HG03095 (cell line): ENCODE data around the gene TMEM229B.

ENCODE experiments used
- ATAC-seq: cut with Tn5 transposase; IDR thresholded peaks from one replicate; pipeline ENCODE4 v1.9.1; 2021; ENCODE audit warnings: moderate library complexity; ENCODE audit not compliant: unreplicated experiment

Gene TMEM229B

DNA sequence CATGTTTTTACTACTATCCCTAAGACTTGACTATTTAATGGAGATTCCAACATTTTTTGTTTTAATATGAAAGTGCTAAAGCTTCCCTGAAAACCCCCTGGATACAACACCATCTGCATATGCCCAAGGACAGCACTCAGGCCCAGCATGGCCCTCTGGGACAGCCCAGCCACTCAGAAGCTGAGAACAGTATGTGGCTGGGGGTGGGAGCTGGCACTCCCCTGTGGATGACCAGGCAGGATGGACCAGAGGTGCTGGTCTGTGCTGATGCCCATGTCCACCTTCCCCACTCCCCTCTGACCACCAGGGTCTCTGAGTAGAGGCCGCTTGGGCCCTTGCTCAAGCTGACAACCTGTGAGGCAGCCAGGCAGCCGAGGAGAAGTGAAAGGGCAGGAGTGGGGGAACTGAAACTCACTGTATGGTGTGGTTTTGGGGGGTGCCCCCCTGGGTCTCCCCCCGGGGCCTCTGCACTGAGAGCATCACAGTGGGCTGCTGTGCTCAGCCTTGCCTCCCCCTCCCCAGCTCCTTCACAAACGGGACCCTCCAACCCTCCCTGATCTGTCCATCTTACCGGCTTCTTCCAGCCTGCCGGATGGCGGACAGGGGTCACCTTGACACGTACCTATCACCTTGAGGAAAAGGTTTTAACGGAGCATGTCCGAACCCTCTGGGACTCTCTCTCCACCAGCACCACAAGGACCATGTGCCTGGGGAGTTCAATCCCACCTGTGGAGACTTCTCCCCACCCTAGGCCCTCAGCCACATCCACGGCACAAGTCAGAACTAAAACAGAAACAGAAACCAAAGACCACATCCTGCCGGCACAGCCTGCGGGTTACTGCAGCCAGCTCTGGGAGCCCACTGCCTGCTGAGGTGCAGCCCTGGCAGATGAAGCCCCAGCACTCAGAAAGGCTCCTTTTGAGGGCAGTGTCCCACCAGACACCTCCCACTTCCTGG, at the start of gene TMEM229B:
TMEM229B (minus strand) TSS at position 785 of the 957 bp plus-strand sequence. CDS start 14,798 bp downstream, outside the sequence.
- peak; percentile 86 for ATAC-seq

DNA sequence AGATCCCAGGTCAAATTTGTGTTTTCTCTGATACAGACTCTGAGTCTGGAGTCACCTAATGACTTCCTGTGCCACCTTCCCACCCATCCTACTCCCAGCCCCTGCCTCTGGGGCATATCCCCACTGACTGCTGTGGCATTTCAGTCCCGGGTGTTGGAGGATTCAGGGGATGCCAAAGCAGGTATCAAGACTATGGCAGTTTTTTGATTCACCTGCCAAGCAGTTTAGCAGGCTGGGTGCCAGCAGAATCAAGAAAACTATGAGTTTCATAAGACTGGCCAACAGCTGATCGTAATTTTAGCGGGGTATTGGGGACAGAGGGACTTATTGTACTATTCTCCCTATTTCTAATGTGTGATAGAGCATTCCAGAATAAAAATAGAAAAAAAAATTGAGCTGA, 49.2 kb upstream of the TMEM229B start:
- no peak for ATAC-seq

DNA sequence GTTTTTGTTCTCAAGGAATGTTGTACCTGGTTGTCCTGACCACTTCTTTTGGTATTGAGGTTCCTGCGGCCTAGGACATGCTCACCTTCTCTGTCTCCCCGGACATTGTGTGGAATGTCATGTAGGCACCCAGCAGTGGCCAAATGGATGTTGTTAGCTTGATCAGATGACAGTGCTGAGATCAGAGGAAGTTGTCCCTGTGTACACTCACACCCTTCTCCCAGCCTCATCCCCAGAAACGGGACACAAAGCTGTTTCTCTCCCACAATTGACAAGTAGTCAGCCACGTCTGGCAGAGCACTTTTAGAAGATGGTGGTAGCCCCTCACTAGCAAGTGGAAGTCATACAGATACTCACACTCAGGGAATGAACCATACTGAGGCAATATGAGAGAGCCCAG, 47.6 kb upstream of the TMEM229B start:
- no peak for ATAC-seq

DNA sequence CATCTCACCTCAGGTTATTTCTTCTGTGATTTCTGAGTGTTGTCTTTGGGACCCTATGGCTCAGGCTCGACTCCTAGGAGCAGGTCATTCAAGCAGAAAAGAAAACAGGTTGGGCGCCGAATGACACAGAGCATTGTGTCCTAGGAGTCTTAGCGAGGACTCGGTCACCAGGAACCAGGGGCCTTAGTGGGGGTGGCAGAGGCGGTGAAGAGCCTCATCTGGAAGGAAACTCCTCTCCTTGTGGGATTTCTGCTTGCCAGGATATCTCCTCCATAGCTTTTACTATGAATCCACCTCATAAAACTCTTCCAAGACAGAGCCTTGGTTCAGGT, 45.2 kb upstream of the TMEM229B start:
- no peak for ATAC-seq

DNA sequence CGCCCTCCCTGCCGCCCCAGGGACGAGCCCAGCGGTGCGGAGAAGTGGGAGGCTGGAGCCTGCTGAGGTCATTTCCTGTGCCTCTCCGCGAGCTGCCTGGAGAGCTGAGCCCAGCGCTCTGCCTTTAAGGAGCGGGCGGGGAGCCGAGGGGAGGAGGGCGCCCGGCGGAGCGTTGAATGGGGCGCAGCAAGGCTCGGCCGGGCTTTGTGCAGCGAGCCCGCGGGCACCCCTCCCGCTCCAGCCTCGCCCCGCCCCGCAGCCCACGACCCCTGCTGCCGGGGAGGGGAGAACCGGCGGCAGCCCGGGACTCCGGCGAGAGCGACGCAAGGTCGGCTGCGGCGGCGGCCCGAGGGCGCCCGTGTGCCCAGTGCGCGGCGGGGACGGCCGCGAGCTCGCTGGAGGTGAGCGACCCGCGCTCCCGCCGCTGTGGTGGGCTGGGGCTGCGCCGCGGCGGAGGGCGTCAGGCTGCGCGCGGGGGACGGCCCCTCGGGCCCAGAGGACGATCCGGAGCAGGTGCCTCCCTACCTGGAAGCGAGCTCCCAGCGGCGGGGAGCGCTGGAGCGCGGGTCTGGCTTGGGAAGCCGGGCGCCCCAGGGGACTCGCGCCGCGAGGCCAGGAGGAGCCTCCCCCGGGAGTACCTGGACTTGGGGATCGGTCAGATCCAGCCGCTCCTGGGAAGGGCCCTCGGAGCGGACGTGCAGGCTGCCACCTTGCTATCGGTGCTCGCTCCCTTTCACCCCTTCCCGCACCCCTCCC, 44.7 kb upstream of the TMEM229B start, which contains the start of gene PLEKHH1:
PLEKHH1 (plus strand) TSS at position 293 of the 756 bp plus-strand sequence. CDS start 8,578 bp downstream, outside the sequence.
- no peak for ATAC-seq

DNA sequence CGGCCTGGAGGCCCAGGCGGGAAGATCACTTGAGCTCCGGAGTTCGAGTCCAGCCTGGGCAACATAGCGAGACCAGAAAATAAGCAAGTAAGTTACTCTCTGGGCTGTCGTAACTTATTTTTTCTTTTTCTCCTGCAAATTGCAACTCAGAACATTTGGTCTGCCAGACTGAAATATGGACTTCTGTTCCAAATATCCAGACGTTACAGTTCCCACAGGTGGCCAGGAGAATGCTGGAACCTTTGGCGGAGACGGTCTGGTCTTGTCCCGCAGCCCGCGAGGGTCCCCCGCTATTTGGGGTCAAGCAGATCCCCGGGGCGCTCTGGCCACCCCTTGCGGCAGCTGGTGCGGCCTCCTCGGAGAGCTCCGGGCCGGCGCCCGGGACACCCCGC, 44.1 kb upstream of the TMEM229B start:
- no peak for ATAC-seq

DNA sequence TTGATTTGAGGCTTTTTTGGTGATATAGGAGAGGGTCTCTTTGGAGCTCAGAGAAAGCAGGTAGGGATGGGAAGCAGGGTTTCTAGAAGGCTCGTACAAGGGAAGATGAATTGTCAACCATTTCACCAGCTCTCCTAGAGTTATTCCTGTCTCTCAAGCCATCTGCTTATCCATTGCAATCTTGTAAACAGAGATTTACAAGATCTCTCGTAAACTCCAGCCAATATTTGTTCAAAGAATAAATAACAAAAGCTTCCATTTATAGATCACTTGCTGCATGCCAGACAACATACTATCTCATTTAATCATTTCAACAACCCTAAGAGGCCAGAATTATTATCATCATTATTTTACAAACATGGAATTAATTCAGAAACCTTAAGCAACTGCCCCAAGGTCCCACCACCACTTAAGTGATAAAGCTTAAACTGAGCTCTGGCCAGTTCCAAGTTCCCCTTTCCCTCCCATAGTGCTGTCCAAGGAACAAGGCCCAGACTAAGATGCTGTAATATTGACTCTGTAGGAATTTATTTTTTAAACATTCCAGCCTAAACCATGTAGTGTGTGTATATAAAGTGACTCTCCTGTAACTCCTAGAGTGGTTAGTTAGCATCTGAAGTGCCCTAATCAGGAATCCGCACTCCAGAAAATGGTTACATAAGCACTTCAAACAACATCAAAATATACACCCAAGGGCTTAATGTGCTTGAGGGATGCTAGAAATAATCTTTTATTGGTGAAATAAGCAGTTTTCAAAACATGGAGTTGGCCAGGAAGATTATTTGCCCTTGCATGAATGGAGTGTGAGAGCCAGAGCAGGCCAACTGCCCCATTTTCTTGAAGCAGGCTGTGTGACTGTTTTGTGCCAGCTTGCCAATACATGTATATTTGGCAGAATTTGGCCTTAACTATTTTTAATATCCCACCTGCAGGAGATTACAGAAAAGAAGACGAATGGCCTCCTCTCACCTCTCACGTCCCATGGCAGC, 41.7 kb upstream of the TMEM229B start:
- no peak for ATAC-seq

DNA sequence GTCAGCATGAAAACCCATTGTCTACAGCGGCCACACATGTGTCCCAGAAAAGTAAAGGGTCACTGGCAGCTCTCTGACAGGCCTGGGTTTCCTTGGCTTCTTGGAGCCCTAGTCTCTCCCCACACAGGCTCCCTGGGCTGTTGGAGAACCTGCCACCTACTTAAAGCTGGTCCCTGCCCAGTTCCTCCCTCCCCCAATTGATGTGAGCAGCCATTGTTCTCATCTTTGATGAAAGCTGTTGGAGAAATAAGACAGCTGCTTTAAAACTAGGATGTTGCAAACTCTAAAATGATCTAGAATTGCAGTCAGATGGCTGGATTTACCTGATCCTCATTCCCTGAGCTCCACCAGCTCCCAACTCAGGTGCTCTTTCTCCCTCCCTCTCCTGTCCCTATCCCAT, 39.8 kb upstream of the TMEM229B start:
- no peak for ATAC-seq

DNA sequence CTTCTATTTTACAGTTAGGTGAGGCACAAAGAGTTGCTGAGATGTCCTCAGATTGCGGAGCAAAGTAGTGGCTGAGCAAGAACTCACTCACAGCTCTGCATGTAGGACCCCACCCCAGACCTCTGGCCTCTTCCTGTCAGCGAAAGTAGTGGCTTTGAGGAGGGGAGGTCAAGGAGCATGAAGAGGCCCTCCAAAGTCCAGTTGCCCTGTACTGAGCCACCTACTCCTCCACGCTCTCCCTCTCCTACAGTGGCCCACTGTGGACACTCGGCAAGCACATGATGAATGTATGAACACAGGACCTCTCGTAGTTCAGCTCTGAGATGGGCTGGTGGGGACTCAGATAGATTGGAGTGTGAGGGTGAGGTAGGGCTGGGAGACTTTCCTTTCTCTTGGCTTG, 39.2 kb upstream of the TMEM229B start:
- ATAC-seq: no peak

DNA sequence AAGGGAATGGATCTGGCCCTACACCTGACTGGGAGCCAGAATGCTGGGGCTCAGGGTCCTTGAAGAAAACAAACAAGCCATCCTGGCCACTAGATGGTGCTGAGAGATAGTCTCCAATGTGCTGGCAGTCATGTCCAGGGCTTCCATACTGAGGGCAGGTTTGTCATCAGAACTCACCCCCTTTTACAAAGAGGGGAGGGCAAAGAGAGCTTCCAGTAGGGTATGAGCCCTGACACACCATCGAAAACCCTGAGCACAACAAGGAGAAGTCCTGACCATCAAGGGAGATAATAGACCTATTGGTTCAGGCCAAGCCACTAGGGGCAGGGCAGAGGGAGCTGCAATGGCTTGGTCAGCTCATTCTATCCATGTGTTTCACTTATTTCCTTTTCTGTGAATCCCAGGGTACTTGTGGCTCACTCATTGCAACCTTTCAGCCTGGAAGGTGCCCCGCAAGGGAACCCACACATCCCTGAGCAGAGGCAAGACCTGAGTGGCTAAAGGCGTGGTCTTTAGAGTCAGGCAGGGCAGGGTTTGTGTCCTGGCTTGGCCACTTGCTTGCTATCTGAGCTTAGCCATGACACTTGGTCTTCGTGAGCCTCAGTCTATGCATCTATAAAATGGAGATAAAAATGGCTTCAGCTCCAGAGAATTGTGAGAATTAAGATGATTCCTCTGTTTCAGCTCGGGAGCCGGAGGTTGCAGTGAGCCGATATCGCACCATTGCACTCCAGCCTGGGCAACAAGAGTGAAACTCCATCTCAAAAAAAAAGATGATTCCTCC, 38.3 kb upstream of the TMEM229B start:
- no peak for ATAC-seq

DNA sequence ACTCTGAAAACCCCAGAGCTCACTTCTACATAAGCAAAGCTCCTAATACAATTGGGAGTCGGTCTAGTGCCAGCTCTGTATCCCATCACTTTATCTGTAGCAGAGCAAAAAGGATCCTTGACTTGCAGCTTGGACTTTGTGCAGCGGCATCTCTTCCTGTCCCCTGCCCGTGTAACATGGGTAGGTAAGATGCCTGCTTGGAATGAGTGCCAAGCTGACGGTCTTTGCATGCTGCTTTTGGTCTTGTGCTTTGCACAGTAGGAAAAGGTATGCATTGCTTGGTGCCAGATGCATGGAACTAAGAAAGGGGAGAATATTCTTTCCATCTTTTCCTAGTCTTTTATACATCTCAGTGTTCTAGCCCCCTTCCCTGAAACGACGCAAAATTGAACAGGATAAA, 37.7 kb upstream of the TMEM229B start:
- ATAC-seq: no peak

DNA sequence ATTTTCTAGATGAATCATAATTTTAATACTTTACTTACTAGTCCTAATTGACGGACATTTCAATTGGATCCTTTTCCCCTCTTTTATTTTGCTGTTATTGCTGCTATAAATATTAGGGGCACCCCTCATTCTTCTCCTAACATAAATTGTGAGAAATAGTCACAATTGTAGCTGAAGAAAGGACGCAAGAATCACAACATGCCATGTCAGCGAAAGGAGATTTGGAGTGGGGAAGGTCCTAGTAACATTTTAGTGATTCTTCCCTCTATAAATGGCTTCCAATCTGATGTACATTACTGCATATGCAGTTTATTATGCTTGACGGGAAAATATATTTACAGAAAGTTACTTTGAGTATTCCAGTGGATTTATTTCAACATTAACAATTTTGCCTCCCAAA, 36.9 kb upstream of the TMEM229B start:
- no peak for ATAC-seq

DNA sequence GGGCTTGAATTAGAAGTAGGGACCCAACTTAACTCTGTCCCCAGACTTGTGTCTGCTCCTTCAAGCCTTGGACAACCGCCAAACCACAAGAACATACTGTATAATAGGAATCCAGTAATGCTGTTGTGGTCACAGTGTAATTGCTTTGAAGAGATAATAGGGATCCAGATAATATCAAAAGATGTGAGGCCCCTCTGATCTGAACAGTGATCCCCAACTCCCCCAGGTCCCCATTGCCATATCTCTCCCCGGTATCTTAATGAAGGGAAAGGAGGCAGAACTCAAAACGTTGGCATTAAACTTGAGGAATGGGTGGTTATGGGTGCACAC, 36.1 kb upstream of the TMEM229B start:
- no peak for ATAC-seq

DNA sequence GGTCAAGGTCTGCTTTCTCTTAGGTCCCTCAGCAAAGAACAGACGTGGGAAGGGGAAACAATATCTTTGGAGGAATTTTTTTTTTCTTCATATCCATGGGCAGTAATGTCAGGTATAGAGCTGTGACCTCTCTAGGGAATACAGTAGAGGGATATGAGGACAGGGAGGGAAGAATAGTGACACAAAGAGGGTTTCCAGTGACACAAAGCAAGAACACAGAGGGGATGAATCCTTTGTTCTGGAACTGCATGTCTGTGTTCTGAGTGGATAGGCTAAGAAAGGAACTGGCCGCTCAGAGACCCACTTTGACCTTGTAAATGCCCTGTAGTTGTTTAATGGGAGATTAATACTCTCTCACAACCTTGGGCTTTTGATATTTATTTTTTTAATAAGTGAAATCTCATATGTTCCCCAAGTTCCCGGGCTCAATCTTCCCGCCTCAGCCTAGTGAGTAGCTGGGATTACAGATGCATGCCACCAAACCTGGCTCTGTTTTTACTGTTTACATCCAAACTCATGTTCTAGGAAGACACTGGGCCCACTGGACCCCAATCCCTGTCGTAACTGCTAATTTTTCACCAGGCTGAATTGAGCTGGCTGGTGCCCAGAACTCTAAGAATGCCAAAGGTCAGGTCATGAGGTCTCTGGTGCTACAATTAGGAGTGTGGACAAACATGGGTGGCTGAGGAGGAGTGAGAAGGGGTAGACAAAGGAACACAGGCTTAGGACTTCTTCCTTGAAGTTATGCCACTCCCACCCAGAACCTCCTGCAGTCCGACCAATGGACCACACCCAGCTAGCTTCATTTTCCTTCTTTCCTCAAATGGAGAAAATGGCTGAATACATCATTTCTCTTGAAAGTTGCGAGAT, 35.5 kb upstream of the TMEM229B start:
- no peak for ATAC-seq

DNA sequence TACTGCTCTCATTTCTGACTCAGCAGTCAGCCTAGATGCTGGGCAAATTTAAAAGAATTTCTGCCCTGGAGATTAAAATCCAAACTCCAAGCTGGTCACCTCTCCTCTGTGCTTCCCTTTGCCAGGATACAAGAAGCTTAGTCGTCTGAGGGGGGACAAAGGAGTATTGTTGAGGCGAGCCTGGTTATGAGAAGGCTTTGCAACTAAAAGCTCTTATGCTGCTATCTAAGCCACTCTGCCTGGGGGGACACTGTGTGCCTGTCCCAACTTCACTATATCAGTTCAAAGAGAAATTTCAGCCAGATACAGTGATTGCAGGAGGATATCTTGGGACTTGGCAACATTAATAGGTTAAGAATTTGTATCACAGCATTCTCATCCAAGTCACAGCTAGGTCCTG, 33.7 kb upstream of the TMEM229B start:
- ATAC-seq: no peak

DNA sequence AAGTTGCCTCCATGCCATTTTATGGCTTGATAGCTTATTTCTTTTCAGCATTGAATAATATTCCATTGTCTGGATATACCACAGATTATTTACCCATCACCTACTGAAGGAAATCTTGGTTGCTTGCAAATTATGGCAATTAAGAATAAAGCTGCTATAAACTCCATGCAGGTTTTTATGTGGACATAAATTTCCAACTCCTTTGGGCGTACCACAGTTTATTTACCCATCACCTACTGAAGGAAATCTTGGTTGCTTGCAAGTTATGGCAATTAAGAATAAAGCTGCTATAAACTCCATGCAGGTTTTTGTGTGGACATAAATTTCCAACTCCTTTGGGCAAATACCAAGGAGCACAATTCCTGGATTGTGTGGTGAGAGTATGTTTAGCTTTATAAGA, 32.0 kb upstream of the TMEM229B start:
- no peak for ATAC-seq

DNA sequence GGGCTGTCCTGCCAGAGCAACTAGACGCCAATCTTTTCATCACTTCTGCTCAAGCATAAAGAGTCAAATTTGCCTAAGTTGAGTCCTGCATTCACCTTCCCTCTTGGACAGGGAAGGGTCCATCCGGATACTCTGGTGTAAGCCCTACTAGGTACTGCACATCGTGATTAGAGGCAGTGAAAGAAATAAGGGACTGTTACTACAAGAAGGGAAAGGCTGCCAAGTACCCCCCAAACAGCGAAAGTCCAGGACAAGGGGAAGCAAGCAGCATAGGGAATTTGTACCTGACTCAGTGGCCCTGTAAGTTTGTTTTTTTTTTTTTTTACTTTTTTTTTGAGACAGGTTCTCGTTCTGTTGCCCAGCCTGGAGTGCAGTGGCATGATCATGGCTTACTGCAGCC, 30.9 kb upstream of the TMEM229B start:
- no peak for ATAC-seq

DNA sequence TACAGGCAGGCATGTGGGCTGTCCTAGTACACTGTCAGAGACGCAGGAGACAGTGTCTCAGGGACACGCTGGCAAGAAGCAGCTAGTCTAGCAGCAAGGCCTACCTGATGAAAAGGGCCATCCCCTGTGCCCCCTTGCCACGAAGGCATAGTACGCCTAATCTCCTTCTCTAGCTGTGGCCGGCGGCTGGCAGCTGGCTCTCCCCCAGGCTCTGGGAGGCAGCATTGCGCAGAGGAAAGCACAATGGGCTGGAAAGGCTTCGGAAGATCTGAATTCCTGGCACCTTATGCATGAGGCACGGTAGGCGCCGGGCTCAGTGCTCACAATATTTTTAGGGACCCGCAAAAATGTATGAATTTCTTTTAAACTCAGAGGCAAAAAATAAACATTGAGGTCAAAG, 28.6 kb upstream of the TMEM229B start:
- no peak for ATAC-seq

DNA sequence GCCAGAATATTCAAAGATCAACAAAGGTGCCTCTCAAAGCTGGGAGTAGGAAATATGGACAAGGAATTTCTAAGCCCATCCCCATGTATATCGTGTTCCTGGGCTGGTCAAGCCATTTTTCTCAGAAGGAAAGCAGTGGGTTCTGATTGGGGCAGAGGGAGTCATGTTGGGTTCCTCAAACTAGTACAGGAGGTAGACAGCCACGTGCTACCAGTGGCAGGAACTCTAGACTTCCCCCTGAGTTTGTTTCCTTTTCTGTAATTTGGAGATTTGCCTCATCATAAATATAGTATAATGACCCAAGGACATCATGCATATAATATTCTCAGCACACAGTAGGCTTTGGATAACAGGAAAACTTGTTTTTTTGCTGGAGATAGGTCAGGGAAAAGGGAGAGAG, 28.2 kb upstream of the TMEM229B start:
- ATAC-seq: no peak
